ENCODE measurements around the gene TRMT61A.

The TRMT61A gene

DNA sequence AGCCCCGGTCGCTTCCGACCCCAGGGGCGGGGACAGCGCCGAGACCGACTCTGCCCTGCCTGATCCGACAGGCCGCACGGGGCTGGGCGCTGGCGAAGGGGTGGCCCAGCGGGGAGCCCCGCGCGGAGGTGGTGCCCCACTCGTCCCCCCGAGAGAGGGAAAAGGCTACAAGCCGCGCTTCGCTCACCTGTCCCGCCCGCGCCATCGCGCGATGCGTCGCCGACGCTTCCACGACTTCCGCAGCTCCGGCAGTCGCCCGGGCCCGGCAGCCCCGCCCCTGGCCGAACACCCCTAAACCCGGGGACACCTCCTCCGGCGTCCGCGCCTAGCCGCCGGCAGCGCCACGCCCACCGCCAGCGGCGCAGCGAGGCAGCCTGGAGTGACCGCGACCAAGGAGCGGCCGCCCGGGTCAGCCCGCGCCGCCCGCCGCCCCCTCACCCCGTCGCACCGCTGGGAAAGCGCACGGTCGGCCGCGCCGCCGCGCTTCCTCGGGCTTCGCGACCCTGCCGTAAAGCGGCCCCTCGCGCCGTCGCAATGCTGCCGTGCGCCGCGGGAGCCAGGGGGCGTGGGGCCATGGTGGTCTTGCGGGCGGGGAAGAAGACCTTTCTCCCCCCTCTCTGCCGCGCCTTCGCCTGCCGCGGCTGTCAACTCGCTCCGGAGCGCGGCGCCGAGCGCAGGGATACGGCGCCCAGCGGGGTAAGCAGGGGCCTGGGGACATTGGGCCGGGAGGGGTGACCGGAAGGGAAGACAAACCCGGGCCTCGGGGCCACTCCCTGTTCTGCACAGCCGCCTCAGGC is 33.6 kb downstream of the TRMT61A start, which contains the start of the genes BAG5 and COA8:
Gene BAG5, minus strand, starts transcription at position 229 of the 797 bp plus-strand sequence. CDS start 1,493 bp downstream, outside the sequence.
Gene COA8, plus strand, starts transcription at position 532 of the 797 bp plus-strand sequence. Its CDS starts 42 bp downstream, at position 574.
- Histone ChIP-seq H3K4me1 (ENCODE audit: control insufficient read depth, insufficient read depth, low read length) (peaks cover 20% of the 10 kb centered on the region), H3K36me3 (ENCODE audit: control insufficient read depth, insufficient read depth, low read length) (peaks cover 2% of the 10 kb centered on the region)

DNA sequence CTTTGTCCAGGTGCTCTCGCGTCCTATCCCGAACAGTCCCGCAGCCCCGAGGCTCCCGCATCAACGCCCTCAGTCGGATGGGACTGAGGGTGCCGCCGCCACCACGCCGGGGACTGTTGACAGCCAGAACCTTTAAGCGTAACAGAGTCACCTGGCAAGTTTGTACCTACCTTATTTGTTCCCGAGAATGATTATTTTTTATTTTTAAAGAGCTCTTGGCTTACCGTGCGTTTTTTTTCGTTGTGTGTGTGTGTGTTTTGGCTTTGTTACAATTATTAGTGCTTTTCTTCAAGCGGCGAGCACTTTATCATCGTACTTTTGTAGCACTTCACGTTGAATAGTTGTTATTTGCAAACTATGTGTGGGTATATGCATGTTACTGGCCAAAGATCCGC is 34.2 kb downstream of the TRMT61A start:
- peak overlapping the region; percentile 47 for H3K9ac ChIP-seq (ENCODE audit: low read length)
- H3K4me3 ChIP-seq (ENCODE audit: low read length) = peak overlapping the region; percentile 94
- no peaks in the 10 kb centered on the region for H3K27me3 ChIP-seq (ENCODE audit: control insufficient read depth, insufficient read depth, low read length)
- peaks cover 16% of the 10 kb centered on the region for H3K4me1 ChIP-seq (ENCODE audit: control insufficient read depth, insufficient read depth, low read length)
- peaks cover under 1% of the 10 kb centered on the region for H3K36me3 ChIP-seq (ENCODE audit: control insufficient read depth, insufficient read depth, low read length)
- H3K27ac ChIP-seq (ENCODE audit: low read depth, low read length) = peak overlapping the region; percentile 95

More for the DNA sequence above, 33.6 kb downstream of the TRMT61A start, which contains the start of the genes BAG5 and COA8:
- Histone ChIP-seq H3K27me3 (ENCODE audit: control insufficient read depth, insufficient read depth, low read length) (no peaks in the 10 kb centered on the region), H3K4me3 (ENCODE audit: low read length) (peak within 1 kb of the TSS; percentile 94), H3K9ac (ENCODE audit: low read length) (peak within 1 kb of the TSS; percentile 86), H3K27ac (ENCODE audit: low read depth, low read length) (peak within 1 kb of the TSS; percentile 95)

DNA sequence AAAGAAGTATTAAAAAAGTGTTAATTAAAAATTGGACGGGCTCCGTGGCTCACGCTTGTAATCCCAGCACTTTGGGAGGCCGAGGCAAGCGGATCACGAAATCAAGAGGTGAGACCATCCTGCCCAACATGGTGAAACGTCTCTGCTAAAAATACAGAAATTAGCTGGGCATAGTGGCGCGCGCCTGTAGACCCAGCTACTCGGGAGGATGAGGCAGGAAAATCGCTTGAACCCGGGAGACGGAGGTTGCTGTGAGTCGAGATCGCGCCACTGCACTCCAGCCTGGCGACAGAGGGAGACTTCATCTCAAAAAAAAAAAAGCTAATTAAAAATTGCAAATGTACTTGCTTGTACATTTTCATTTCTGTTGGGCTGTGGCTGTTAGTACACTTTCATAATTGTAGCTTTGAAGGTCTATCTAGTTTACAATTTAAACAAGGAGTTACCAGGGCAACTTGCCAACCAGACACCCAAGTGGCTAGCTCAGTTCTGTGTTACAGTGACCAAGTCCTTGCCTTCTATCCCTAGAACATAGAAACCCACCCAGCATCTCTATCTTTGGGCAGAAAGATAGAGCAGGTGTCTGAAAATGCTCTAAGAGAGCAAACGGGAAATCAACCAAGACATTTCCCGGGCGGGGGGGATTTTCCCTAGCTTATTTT is 35.0 kb downstream of the TRMT61A start:
- H3K27me3 ChIP-seq (ENCODE audit: control insufficient read depth, insufficient read depth, low read length) = no peaks in the 10 kb centered on the region
- peak overlapping the region; percentile 94 for H3K4me3 ChIP-seq (ENCODE audit: low read length)
- no peak overlapping the region for H3K9ac ChIP-seq (ENCODE audit: low read length)
- peaks cover 12% of the 10 kb centered on the region for H3K4me1 ChIP-seq (ENCODE audit: control insufficient read depth, insufficient read depth, low read length)
- no peaks in the 10 kb centered on the region for H3K36me3 ChIP-seq (ENCODE audit: control insufficient read depth, insufficient read depth, low read length)
- H3K27ac ChIP-seq (ENCODE audit: low read depth, low read length) = no peak overlapping the region

DNA sequence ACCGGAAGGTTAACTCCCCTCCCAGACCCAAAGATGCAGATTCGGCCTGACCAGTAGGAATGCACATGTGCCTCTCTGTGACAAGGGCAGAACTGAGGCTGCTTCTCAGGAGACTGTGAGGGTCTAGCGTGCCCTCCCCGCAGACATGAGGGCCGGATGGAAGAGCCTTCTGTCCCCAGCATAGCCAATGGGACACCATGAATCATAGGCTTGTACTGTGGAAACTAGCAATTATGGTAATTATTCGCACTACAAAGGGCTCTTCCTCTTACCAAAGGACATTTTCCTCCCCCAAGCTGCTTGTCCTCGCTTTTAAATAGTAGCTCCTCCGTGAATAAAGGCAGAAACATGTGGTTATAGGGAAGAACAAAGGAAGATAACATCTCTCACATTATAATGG is 40.0 kb downstream of the TRMT61A start:
- Histone ChIP-seq H3K36me3 (ENCODE audit: control insufficient read depth, insufficient read depth, low read length) (no peaks in the 10 kb centered on the region), H3K4me3 (ENCODE audit: low read length) (no peak overlapping the region), H3K27ac (ENCODE audit: low read depth, low read length) (no peak overlapping the region), H3K9ac (ENCODE audit: low read length) (no peak overlapping the region), H3K27me3 (ENCODE audit: control insufficient read depth, insufficient read depth, low read length) (no peaks in the 10 kb centered on the region), H3K4me1 (ENCODE audit: control insufficient read depth, insufficient read depth, low read length) (peaks cover 2% of the 10 kb centered on the region)

DNA sequence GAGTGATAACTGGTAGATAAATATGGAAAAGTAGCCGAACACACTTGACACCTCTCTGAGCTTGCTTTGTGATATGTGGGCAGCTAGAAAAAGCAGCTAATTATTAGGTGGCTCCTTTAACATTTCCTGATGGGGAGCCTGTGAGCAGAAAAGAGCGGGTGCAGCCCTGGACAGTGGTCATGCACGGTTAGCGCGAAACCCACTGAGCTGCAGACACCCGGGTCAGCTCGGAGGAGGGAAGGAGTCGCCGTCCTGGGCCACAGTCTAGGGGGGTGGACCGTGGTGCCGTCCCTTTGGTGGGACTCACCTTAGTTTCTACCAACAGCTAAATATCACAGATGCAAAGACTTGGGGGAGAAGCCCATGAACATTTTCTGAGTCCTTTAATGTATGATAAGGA is 40.4 kb downstream of the TRMT61A start:
- Histone ChIP-seq H3K36me3 (ENCODE audit: control insufficient read depth, insufficient read depth, low read length) (peaks cover 4% of the 10 kb centered on the region), H3K9ac (ENCODE audit: low read length) (no peak overlapping the region), H3K27ac (ENCODE audit: low read depth, low read length) (no peak overlapping the region), H3K27me3 (ENCODE audit: control insufficient read depth, insufficient read depth, low read length) (no peaks in the 10 kb centered on the region), H3K4me3 (ENCODE audit: low read length) (no peak overlapping the region), H3K4me1 (ENCODE audit: control insufficient read depth, insufficient read depth, low read length) (peaks cover 2% of the 10 kb centered on the region)

DNA sequence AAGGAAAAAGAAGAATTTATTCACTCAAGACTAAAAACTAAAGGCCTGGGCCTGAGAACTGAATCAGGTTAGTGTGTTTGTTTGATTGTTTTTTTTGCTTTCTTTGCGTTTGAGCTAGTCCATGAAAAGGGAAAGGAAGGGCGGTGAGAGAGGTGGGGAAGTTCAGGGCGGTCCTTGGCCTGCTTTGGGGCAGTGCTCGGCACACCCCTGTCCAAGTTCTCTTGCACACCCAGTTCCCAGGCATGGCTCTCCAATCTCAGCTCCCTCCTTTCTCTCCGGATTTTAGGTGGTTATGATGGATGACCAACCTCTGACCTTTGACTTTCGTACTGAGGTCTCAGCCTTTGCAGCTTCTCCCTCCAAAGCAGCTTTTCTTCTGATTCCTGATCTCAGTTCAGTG is 45.1 kb downstream of the TRMT61A start:
- H3K27me3 ChIP-seq (ENCODE audit: control insufficient read depth, insufficient read depth, low read length) = no peaks in the 10 kb centered on the region
- peaks cover 16% of the 10 kb centered on the region for H3K4me1 ChIP-seq (ENCODE audit: control insufficient read depth, insufficient read depth, low read length)
- peaks cover 10% of the 10 kb centered on the region for H3K36me3 ChIP-seq (ENCODE audit: control insufficient read depth, insufficient read depth, low read length)
- no peak overlapping the region for H3K4me3 ChIP-seq (ENCODE audit: low read length)
- no peak overlapping the region for H3K9ac ChIP-seq (ENCODE audit: low read length)
- H3K27ac ChIP-seq (ENCODE audit: low read depth, low read length) = no peak overlapping the region

DNA sequence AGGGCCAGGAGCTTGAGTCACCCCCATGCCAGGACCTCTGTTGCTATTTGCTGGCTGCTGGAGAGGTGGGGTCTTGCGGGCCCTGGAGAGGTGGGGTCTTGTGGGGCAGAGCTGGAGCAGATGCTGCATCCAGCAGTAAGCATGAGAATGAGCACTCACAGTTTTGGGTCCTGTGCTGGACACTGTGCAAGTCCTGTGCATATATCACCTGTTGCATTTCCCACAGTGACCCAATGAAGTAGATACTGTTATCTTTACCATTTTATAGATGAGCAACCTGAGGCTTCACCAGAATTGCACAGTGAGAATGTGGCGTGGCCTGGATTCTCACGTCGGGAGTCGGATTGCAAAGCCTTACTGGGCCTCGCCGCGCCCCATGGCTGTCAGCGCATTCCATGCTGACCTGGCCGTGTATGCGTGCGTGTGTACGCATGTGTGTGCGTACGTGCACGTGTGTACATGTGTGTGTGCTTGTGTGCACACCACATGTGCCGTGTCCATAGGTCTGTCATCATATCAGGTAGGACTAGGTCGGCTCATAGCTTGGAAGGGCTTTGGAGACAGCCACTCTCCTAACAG is 45.8 kb downstream of the TRMT61A start:
- H3K4me3 ChIP-seq (ENCODE audit: low read length) = no peak overlapping the region
- no peak overlapping the region for H3K9ac ChIP-seq (ENCODE audit: low read length)
- H3K27me3 ChIP-seq (ENCODE audit: control insufficient read depth, insufficient read depth, low read length) = no peaks in the 10 kb centered on the region
- peaks cover 16% of the 10 kb centered on the region for H3K4me1 ChIP-seq (ENCODE audit: control insufficient read depth, insufficient read depth, low read length)
- peak overlapping the region; percentile 1 for H3K27ac ChIP-seq (ENCODE audit: low read depth, low read length)
- peaks cover 10% of the 10 kb centered on the region for H3K36me3 ChIP-seq (ENCODE audit: control insufficient read depth, insufficient read depth, low read length)

DNA sequence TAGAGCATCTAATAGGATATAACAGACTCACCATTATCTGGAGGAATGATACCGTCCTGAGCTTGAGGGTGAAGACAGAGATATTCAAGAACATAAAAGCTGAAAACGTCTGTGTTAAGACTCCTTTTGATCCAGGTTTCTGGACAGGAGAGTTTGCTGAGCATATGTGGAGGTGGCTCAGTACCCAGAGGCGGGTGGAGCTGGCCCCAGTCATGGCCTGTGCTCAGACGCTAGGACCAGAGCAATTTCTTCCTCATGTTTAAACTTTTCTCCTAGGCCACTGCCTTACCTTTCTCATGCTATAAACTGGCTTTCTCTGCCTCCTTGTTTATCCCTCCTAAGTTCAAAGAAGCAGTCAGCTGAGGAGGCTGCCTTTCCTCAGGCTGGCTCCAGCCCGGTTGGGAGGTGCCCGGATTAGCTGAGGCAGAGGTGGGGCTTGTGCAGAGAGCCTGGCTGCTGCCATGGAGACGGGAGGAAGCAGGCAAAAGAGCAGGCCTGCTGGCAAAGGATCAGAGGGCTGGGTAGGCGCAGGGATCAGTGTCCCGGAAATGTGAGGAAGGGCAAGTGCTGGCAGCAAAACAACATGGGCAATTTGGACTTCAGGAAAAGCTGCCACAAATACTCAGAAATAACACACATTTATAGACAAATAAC is 47.5 kb downstream of the TRMT61A start:
- Histone ChIP-seq H3K9ac (ENCODE audit: low read length) (no peak overlapping the region), H3K4me3 (ENCODE audit: low read length) (peak overlapping the region; percentile 5), H3K27ac (ENCODE audit: low read depth, low read length) (peak overlapping the region; percentile 74), H3K4me1 (ENCODE audit: control insufficient read depth, insufficient read depth, low read length) (peaks cover 13% of the 10 kb centered on the region), H3K27me3 (ENCODE audit: control insufficient read depth, insufficient read depth, low read length) (no peaks in the 10 kb centered on the region), H3K36me3 (ENCODE audit: control insufficient read depth, insufficient read depth, low read length) (peaks cover 10% of the 10 kb centered on the region)

DNA sequence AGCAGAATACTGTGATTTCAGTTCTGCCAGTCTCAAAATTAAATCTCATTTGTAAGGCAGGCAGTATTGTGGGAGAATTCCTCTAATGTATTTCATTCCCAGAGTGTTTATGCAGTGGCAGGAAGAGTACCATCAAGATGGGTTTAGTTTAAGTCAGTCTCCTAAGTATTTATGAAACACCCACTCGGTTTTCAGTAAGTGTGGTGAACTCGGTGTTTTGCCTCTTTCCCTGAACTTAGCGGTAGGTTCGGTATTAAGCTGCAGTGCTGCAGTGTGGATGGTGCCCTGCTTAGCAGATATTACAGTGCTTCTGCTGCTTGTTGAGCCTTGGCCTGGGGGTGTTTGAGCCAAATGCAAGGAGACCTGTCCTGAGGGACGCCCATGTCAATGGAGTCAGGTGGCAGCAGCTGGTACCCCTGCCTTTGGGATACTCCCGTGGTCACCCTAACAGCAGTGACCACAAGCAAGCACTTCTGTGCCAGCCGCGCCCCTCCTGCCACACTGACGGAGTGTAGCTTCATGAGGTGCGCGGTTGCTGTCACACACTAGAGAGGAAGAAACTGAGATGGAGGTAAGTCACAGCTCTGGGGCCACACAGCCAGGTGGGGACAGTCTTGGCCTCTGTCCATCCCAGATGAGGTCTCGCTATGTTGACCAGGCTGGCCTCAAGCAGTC is 49.5 kb downstream of the TRMT61A start:
- H3K4me3 ChIP-seq (ENCODE audit: low read length) = no peak overlapping the region
- no peak overlapping the region for H3K27ac ChIP-seq (ENCODE audit: low read depth, low read length)
- no peak overlapping the region for H3K9ac ChIP-seq (ENCODE audit: low read length)
- H3K36me3 ChIP-seq (ENCODE audit: control insufficient read depth, insufficient read depth, low read length) = peaks cover 10% of the 10 kb centered on the region
- H3K27me3 ChIP-seq (ENCODE audit: control insufficient read depth, insufficient read depth, low read length) = no peaks in the 10 kb centered on the region
- peaks cover 13% of the 10 kb centered on the region for H3K4me1 ChIP-seq (ENCODE audit: control insufficient read depth, insufficient read depth, low read length)

DNA sequence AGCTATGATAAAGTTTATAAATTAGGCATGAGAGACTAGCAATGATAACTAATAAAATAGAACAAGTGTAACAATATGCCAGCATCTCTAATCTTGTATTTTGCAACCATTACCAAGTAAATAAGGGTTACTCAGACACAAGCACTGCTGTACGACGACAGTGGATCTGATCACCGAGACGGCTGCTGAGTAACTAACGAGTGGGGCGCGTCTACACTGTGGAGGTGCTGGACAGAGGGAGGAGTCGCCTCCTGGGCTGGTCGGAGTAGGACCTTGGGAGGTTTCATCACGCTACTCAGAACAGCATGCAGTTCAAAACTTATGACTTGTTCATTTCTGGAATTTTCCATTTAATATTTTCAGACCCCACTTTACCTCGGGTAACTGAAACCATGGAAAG is 52.2 kb downstream of the TRMT61A start:
- Histone ChIP-seq H3K4me3 (ENCODE audit: low read length) (no peak overlapping the region), H3K36me3 (ENCODE audit: control insufficient read depth, insufficient read depth, low read length) (no peaks in the 10 kb centered on the region), H3K4me1 (ENCODE audit: control insufficient read depth, insufficient read depth, low read length) (peaks cover 10% of the 10 kb centered on the region), H3K27ac (ENCODE audit: low read depth, low read length) (no peak overlapping the region), H3K27me3 (ENCODE audit: control insufficient read depth, insufficient read depth, low read length) (no peaks in the 10 kb centered on the region), H3K9ac (ENCODE audit: low read length) (no peak overlapping the region)

DNA sequence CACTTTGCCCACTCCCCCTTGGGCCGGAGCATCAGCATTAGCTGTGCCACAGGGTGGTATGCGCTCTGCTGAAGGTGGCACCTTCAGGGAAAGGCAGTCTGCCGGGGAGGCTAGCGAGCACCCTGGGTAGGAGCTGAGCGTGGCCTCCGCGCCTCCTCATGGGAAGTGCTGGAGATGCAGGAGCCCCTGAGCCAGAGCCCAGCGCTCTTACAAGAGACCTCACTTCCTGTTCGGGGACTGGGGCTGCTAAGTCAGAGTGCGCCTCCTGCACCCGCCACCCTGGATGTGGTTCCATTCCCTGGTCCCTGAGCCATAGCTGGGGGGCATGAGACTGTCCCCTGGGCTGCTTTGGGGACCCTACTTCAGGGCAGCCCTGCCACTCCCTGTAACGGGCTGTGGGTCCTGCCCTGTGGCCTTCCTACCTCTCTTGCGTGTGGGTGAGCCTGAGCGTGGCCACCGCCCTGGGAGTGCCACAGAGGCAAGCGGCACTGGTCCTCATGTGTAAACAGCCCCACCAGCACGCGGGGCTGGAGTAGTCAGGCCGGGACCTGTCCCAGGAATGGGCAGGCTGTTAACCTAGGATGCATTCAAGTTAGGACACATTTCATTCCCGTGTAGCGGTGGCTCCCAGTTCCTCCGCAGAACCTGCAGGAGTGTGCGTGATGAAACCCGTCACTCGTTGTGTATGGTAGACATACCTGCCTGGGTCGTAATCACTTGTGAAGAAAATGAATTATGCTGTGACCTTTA is 53.1 kb downstream of the TRMT61A start:
- Histone ChIP-seq H3K9ac (ENCODE audit: low read length) (no peak overlapping the region), H3K36me3 (ENCODE audit: control insufficient read depth, insufficient read depth, low read length) (no peaks in the 10 kb centered on the region), H3K4me3 (ENCODE audit: low read length) (no peak overlapping the region), H3K4me1 (ENCODE audit: control insufficient read depth, insufficient read depth, low read length) (peaks cover 1% of the 10 kb centered on the region), H3K27ac (ENCODE audit: low read depth, low read length) (no peak overlapping the region), H3K27me3 (ENCODE audit: control insufficient read depth, insufficient read depth, low read length) (no peaks in the 10 kb centered on the region)

Measured in rectal smooth muscle tissue (tissue), 1 donor.